Ishikawa (cell line): ENCODE measurements around the gene ZNF2.

ENCODE experiments used
- CREB1 ChIP-seq: IDR thresholded peaks from 2 replicates; pipeline ENCODE4 v1.6.1; 2012; ENCODE audit warnings: low read depth
- NFIC ChIP-seq: IDR thresholded peaks from 2 replicates; pipeline ENCODE4 v1.6.1; 2012

DNA sequence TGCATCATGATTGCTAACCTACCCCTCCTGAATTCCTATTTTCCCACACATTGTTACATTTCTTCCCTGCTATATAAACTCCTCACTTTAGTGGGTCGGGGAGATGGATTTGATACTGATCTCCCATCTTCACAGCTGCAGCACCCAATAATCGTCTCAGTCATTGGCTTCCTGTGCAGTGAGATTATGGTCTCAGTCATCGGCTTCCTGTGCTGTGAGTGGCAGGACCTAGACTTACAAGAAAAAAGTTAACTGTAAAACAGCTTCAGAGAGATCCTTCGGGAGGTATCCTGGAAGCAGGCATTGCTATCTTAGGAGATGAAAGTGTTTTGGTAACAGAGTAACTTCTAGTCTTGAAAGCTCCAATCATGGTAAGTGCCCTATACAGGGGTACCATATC is 38.3 kb downstream of the ZNF2 start:
- no peak for TF ChIP-seq NFIC
- no peak for TF ChIP-seq CREB1
